GM18502 (cell line): ENCODE data around the gene PIP4K2A.

Experiments
- ATAC-seq: cut with Tn5 transposase; IDR thresholded peaks from one replicate; pipeline ENCODE4 v1.9.1; 2021; ENCODE audit warnings: mild to moderate bottlenecking; ENCODE audit not compliant: unreplicated experiment, poor library complexity

Gene PIP4K2A

GRCh38 chr10:22646388-22646853 lies 68.0 kb downstream of the PIP4K2A start:
- peak; percentile 74 for ATAC-seq

GRCh38 chr10:22644222-22644621 lies 70.2 kb downstream of the PIP4K2A start:
- ATAC-seq, result no peak

- ATAC-seq, result no peak
These were observed 70.6 kb downstream of the PIP4K2A start for GRCh38 chr10:22643775-22644174.

DNA sequence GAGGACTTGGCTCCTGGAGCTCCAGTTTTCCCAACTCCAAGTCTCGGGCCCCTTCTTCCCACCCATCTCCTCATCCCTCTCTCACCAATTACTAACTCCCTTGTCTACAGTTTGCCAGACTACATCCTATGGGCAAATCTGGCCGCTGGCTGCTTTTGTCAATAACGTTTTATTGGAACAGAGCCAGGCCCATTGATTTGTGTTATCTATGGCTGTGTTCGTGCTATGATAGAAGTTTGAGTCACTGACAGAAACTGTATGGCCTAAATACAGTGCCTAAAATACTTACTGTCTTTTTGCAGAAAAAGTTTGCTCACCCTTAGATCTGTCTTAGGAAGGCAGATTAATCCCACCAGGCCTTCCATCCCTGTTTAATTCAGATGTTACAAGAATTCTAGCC lies 71.3 kb downstream of the PIP4K2A start:
- no peak for ATAC-seq

- ATAC-seq, result no peak
These were observed 72.6 kb downstream of the PIP4K2A start for GRCh38 chr10:22641743-22642142.

GRCh38 chr10:22640359-22640758 lies 74.0 kb downstream of the PIP4K2A start:
- no peak for ATAC-seq

DNA sequence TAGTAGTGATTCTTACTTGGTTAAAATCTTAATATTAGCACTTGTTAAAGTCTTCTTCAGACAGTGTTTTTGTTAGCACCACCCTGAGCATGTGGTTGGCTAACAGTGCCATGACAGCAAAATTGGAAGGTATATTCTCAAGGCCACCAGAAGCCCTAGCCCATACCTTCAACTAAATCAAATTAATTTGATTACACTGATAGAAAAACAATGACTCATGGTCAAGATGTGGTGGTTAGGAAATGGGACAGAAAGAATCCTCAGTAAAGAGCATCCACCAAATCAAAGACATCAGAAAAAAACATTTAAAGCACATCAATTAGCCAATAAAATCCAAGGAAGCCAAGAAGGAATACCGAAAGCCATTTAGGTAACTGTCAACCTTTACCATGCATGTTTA lies 75.5 kb downstream of the PIP4K2A start:
- no peak for ATAC-seq

DNA sequence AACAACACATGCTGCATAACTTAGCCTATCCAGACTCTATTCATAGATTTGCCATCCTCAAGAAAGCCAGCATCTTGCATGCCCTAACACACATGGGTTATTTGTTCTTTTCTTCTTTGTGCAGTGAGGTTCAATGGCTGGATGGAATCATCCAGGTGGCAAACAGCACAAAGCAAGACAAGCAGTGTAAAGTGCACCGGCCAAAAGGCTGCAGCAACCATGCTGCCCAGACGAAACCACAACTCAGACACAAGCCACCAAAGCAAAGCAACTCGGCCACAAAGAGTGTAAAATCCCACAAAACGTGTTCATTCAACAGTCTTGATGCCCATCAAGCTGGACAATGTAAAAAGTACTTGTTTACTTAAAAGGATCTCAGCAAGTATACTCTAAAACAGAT lies 76.9 kb downstream of the PIP4K2A start:
- no peak for ATAC-seq

GRCh38 chr10:22635650-22636049 lies 78.7 kb downstream of the PIP4K2A start:
- ATAC-seq, result no peak

GRCh38 chr10:22634606-22635459 lies 79.5 kb downstream of the PIP4K2A start:
- no peak for ATAC-seq

GRCh38 chr10:22634093-22634492 lies 80.3 kb downstream of the PIP4K2A start:
- ATAC-seq, result no peak

- no peak for ATAC-seq
These were observed 80.8 kb downstream of the PIP4K2A start for GRCh38 chr10:22633528-22633927.

DNA sequence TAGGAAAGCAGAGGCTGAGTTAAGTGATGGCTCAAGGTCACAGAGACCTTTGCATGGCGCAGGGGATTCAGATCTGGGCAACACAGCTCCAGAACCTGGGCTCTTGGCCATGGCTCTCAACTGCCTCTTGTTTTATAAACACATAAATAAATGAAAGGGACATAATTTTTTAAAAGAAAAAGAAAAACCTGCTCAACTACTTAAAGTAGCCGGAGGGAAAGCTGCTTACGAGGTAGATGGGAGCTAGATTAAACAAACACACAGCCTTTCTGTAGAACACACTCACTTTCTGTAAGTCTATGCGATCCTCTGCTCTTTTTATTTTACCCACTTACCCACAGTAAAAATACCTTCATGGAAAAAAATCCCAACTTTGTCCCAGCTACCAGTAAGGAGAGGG lies 81.3 kb downstream of the PIP4K2A start:
- ATAC-seq, result no peak

DNA sequence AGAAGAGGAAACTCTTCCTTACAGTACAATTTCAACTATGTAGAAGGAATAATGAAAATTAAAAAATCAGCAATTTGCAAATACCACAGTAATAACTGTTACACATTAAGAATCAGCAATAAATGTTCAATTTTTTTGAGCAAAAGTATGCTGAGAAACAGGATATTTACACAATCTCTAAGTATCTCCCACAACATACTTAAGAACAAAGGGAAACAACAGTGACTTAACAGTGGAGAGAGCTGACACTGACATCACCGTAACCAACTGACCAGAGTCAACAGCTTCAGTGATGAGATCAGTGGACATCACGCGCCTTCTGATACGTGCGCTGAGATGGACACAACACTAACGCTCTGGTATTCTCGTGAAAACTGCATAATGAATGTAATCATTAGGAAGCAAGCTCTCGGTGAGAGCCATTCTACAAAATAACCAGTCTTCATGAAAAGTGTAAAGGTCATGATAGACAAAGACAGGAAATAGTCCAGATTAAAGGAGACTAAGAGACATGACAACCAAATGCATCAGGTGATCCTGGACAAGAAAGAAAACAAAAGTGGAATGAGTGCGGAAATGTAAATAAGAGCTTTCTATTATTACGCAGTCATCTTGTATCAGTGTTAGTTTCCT lies 82.6 kb downstream of the PIP4K2A start:
- no peak for ATAC-seq

DNA sequence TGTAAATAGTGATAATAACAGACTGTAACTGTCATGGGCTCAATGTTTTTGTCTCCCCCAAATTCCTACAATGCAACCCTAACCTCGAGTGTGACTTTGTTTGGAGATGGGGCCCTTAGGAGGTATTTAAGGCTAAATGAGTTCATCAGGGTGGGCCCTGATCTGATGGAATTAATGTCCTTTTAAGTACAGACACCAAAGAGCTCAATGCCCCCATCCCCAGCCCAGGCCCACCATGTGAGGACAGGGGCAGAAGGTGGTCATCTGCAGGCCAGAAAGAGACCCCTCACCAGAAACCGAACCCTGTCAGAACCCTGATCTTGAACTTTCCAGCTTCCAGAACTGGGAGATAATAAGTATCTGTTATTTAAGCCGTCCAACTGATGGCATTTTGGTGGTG lies 83.2 kb downstream of the PIP4K2A start:
- no peak for ATAC-seq

GRCh38 chr10:22630234-22631174 lies 83.9 kb downstream of the PIP4K2A start:
- ATAC-seq, result peak; percentile 87

DNA sequence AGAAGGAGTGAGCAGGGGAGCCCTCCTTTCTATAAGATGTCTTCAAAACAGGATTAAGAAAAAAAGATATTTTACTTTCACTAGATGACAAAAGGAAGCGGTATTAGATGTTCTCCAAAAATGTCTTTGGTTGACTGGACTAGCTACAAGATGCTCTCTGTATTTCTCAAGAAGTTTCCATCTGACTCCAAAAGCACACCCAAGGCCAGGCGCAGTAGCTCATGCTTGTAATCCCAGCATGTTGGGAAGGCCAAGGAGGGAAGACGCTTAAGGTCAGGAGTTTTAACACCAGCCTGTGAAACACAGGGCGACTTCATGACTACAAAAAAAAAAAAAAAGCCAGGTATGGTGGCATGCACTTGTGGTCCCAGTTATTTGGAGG lies 84.5 kb downstream of the PIP4K2A start:
- ATAC-seq, result peak; percentile 43

GRCh38 chr10:22629126-22629525 lies 85.3 kb downstream of the PIP4K2A start:
- ATAC-seq, result no peak

- ATAC-seq, result no peak
These were observed 86.1 kb downstream of the PIP4K2A start for GRCh38 chr10:22628309-22628708.

DNA sequence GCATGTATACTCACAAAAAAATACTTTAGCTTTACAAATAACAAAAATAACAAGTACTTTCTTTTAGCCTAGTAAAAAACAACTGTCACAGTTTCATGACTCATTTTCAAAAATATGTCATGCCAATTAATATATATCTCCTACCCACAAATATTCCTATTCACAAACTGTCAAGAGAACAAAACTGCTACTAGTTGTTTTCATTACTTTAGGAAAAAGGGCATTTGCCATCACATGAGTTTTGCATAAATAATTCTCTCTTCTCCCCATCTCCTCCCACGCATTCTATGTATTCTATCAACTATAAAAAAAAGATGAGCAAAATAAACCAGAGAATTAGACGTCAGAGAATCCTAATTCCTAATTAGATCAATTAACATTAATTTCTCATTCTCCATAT lies 87.6 kb downstream of the PIP4K2A start:
- ATAC-seq, result no peak
